ENCODE results near the gene CCNG2.

CCNG2 gene

GRCh38 chr4:77202491-77202890, 45.5 kb downstream of the CCNG2 start:
- TF ChIP-seq, protein P1, sequence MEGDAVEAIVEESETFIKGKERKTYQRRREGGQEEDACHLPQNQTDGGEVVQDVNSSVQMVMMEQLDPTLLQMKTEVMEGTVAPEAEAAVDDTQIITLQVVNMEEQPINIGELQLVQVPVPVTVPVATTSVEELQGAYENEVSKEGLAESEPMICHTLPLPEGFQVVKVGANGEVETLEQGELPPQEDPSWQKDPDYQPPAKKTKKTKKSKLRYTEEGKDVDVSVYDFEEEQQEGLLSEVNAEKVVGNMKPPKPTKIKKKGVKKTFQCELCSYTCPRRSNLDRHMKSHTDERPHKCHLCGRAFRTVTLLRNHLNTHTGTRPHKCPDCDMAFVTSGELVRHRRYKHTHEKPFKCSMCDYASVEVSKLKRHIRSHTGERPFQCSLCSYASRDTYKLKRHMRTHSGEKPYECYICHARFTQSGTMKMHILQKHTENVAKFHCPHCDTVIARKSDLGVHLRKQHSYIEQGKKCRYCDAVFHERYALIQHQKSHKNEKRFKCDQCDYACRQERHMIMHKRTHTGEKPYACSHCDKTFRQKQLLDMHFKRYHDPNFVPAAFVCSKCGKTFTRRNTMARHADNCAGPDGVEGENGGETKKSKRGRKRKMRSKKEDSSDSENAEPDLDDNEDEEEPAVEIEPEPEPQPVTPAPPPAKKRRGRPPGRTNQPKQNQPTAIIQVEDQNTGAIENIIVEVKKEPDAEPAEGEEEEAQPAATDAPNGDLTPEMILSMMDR (IDR thresholded peaks at IDR 0.05; ENCODE audit: extremely low read depth, missing control alignments), result no peak
- DNase-seq (ENCODE audit: low spot score), result no peak

GRCh38 chr4:77203380-77204197, 46.6 kb downstream of the CCNG2 start:
- DNase-seq (ENCODE audit: low spot score), result peak; percentile 68
- TF ChIP-seq, protein P1 (IDR thresholded peaks at IDR 0.05; ENCODE audit: extremely low read depth, missing control alignments), result peak; percentile 69

DNA sequence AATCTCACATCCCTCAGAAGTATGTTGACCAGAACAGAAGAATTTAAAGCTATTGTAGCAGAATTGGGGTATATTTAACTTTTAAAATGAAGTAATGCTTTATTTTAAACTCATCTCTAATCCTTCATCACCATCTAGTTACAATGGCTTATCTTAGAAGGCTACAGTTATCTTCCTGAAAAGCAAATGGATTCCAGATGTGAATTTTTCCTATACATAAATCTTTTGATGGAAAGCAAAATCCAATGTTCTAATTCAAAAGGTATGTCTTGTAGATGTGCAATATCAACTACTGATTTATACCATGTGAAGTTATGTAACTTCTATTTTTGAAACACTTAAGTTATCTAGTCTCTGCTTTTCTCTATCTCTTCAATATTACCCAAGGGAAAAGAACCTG, 47.6 kb downstream of the CCNG2 start:
- TF ChIP-seq, protein P1 (IDR thresholded peaks at IDR 0.05; ENCODE audit: extremely low read depth, missing control alignments), result no peak
- no peak for DNase-seq (ENCODE audit: low spot score)

DNA sequence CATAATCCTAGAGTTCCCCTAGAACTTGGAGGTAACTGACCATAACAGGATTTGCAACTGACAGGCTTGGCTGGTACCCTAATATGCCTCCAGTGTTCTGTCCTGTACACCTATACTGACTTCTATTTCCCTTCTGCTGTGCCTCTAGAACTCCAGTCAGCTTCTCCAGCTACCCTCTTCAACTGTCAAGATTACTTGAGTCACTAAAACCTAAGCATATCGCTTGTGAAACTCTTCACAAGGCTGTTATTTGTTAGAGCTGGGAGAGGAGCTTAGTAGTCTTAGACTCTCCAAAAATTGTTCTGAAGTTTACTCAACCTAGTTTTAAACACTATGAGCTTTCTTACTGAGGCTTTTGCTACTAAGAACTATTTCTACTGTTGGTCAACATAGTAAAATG, 52.0 kb downstream of the CCNG2 start:
- TF ChIP-seq, protein P1 (IDR thresholded peaks at IDR 0.05; ENCODE audit: extremely low read depth, missing control alignments), result no peak
- no peak for DNase-seq (ENCODE audit: low spot score)

DNA sequence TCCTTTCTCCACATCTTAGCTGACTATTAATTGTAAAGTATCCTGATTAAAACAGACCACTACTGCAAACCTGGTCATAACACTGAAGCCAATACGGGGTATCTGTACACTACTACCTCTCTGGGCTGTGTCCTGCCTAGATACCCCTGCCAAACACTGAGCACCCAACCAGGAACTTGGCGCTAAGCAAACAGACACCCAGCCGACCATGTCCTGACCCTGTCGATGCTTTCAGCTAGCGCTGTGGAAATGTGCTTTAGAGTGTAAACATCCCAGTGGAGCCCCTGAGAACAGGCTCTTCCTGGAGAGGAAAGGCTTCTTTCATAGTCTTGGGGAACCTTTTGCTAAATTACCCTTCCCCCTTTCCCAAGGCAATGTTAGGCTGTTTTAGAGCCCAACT, 52.9 kb downstream of the CCNG2 start:
- TF ChIP-seq, protein P1 (IDR thresholded peaks at IDR 0.05; ENCODE audit: extremely low read depth, missing control alignments), result no peak
- no peak for DNase-seq (ENCODE audit: low spot score)

DNA sequence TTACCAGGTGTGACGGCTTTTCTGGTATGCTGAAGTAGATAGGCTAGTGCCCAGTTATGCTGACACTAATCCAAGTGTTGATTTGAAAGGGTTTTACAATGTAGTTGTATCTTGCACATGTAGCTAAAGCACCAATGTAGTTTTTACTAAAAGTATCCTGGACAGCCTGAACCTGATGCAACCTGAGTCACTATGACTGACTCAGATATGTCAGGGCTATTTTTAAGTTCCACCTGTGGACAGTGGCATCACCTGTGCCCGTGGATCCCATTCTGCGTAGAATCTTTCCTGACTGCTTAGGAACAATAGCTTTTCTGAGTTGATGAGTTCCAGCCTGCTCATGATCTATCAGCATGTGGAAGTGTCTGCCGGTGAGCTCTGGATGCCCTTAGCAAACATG, 58.1 kb downstream of the CCNG2 start:
- TF ChIP-seq, protein P1 (IDR thresholded peaks at IDR 0.05; ENCODE audit: extremely low read depth, missing control alignments), result no peak
- no peak for DNase-seq (ENCODE audit: low spot score)

- TF ChIP-seq, protein P1 (IDR thresholded peaks at IDR 0.05; ENCODE audit: extremely low read depth, missing control alignments), result no peak
- DNase-seq (ENCODE audit: low spot score), result no peak
These were observed 60.5 kb downstream of the CCNG2 start for GRCh38 chr4:77217526-77217925.

Measured in GM20000 (cell line).